ENCODE data around the gene SBF2. TPM values are rescaled to one million over a fixed set of nuclear protein-coding genes. Genes with fewer than 3 reads are reported as not detected.
"Not testable (repeated sequence)": the region's sequence is repeated elsewhere in the genome, so short reads cannot be mapped to it uniquely, and the experiment has no call there.

SBF2 gene
- polyA plus RNA-seq, 1 donor from 2014 or later = 53.4 TPM

DNA sequence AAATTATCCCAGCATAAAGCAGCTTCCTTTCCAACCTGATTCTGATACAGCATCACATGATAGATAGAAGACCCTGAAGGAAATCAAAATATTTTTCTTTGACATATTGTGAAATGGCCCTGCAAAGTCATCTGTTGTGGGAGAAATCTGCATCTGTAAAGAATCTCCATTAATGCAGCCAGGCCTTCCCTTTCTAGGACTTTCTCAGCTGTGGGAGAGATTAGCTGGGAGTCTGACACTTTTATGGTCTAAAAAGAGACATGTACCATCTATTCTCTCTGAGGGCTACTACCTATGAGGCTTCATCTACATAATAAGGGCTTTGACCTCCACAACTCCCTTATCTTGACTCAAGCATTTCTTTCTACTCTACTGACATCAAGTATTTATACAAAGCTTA is 392.1 kb downstream of the SBF2 start:
- H3K4me2 ChIP-seq (ENCODE audit: low read length) = no peak overlapping the region

DNA sequence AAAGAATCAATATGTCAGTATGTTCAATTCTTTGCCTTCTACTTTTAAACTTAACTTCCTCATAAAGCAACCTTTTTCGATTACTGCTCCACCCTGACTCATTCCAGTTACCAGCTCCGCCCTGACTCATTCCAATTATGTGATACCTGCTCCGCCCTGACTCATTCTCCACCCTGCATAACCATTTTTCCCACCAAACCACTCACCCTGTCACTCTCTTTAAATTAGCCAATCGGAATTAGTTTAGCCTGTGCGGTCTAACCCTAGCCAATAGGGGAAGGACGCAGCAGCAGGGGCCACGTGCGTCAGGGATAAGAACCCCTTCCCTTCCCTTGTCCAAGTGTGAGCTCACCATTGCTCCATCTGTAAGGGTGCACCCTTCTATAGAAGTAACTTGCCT is 393.8 kb downstream of the SBF2 start:
- not testable (repeated sequence) for H3F3A ChIP-seq (ENCODE audit: insufficient read depth, low read length, poor library complexity, severe bottlenecking); H3K36me3 ChIP-seq (ENCODE audit: insufficient read depth, low read length); H3K27me3 ChIP-seq (ENCODE audit: insufficient read depth, low read depth, low read length); H4K20me1 ChIP-seq (ENCODE audit: insufficient read depth); H3K4me3 ChIP-seq (ENCODE audit: low read length); H3K9me3 ChIP-seq (ENCODE audit: low read length); H3K27ac ChIP-seq (ENCODE audit: low read length); H3K4me2 ChIP-seq (ENCODE audit: low read length); H2AFZ ChIP-seq (ENCODE audit: low read depth, low read length); H3K9me2 ChIP-seq (ENCODE audit: insufficient read depth, low read length); H3K79me2 ChIP-seq (replicated peaks; ENCODE audit: insufficient read depth, low read length); H3K9ac ChIP-seq (ENCODE audit: low read length)

More for the DNA sequence above, 392.1 kb downstream of the SBF2 start:
- Histone ChIP-seq H2AFZ (ENCODE audit: low read depth, low read length) (no peak overlapping the region), H3K9me3 (ENCODE audit: low read length) (no peaks in the 10 kb centered on the region), H3K79me2 (replicated peaks; ENCODE audit: insufficient read depth, low read length) (no peaks in the 10 kb centered on the region), H3K4me3 (ENCODE audit: low read length) (no peak overlapping the region), H4K20me1 (ENCODE audit: insufficient read depth) (no peaks in the 10 kb centered on the region), H3K27ac (ENCODE audit: low read length) (no peak overlapping the region), H3F3A (ENCODE audit: insufficient read depth, low read length, poor library complexity, severe bottlenecking) (no peaks in the 10 kb centered on the region), H3K36me3 (ENCODE audit: insufficient read depth, low read length) (no peaks in the 10 kb centered on the region), H3K9me2 (ENCODE audit: insufficient read depth, low read length) (no peaks in the 10 kb centered on the region), H3K27me3 (ENCODE audit: insufficient read depth, low read depth, low read length) (no peaks in the 10 kb centered on the region), H3K9ac (ENCODE audit: low read length) (no peak overlapping the region)
- no peak for TF ChIP-seq EP300 (conservative IDR thresholded peaks at IDR 0.05; ENCODE audit: poor library complexity, severe bottlenecking)
- no peak for TF ChIP-seq RAD21 (conservative IDR thresholded peaks at IDR 0.05)
- TF ChIP-seq EZH2 (IDR thresholded peaks at IDR 0.05; ENCODE audit: borderline replicate concordance, insufficient read depth, low read length, poor library complexity, severe bottlenecking) = no peak
- no peak for TF ChIP-seq SMC3 (conservative IDR thresholded peaks at IDR 0.05; ENCODE audit: poor library complexity)
- TF ChIP-seq MXI1 (conservative IDR thresholded peaks at IDR 0.05; ENCODE audit: poor library complexity, severe bottlenecking) = no peak
- TF ChIP-seq POLR2AphosphoS5 (IDR thresholded peaks at IDR 0.05) = no peak
- TF ChIP-seq, protein P1, sequence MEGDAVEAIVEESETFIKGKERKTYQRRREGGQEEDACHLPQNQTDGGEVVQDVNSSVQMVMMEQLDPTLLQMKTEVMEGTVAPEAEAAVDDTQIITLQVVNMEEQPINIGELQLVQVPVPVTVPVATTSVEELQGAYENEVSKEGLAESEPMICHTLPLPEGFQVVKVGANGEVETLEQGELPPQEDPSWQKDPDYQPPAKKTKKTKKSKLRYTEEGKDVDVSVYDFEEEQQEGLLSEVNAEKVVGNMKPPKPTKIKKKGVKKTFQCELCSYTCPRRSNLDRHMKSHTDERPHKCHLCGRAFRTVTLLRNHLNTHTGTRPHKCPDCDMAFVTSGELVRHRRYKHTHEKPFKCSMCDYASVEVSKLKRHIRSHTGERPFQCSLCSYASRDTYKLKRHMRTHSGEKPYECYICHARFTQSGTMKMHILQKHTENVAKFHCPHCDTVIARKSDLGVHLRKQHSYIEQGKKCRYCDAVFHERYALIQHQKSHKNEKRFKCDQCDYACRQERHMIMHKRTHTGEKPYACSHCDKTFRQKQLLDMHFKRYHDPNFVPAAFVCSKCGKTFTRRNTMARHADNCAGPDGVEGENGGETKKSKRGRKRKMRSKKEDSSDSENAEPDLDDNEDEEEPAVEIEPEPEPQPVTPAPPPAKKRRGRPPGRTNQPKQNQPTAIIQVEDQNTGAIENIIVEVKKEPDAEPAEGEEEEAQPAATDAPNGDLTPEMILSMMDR (IDR thresholded peaks at IDR 0.05; ENCODE audit: poor library complexity, severe bottlenecking) = no peak
- TF ChIP-seq, protein P2, sequence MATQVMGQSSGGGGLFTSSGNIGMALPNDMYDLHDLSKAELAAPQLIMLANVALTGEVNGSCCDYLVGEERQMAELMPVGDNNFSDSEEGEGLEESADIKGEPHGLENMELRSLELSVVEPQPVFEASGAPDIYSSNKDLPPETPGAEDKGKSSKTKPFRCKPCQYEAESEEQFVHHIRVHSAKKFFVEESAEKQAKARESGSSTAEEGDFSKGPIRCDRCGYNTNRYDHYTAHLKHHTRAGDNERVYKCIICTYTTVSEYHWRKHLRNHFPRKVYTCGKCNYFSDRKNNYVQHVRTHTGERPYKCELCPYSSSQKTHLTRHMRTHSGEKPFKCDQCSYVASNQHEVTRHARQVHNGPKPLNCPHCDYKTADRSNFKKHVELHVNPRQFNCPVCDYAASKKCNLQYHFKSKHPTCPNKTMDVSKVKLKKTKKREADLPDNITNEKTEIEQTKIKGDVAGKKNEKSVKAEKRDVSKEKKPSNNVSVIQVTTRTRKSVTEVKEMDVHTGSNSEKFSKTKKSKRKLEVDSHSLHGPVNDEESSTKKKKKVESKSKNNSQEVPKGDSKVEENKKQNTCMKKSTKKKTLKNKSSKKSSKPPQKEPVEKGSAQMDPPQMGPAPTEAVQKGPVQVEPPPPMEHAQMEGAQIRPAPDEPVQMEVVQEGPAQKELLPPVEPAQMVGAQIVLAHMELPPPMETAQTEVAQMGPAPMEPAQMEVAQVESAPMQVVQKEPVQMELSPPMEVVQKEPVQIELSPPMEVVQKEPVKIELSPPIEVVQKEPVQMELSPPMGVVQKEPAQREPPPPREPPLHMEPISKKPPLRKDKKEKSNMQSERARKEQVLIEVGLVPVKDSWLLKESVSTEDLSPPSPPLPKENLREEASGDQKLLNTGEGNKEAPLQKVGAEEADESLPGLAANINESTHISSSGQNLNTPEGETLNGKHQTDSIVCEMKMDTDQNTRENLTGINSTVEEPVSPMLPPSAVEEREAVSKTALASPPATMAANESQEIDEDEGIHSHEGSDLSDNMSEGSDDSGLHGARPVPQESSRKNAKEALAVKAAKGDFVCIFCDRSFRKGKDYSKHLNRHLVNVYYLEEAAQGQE (IDR thresholded peaks at IDR 0.05; ENCODE audit: borderline replicate concordance) = no peak

DNA sequence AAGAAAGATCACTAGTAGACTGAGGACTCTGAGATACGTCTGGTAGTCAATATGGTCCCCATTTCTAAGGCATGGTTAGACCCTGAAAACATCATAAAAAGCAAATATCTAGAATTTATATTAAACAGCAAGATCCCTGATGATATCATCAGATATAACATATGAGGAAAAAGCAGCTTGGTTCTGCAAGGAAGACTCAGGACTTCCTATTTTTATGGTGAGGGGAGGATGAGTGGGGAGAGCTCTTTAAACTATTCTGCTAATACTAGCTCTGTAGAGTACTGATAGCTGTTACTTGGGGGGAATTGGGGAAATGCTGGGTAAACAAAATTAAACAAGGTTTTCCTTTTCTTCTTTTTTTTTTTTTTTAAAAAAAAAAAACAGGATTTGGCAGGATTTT is 394.3 kb downstream of the SBF2 start:
- H3K27ac ChIP-seq (ENCODE audit: low read length) = no peak overlapping the region
- no peaks in the 10 kb centered on the region for H3K79me2 ChIP-seq (replicated peaks; ENCODE audit: insufficient read depth, low read length)
- no peak overlapping the region for H3K4me2 ChIP-seq (ENCODE audit: low read length)
- no peak overlapping the region for H3K9ac ChIP-seq (ENCODE audit: low read length)
- no peak overlapping the region for H3K4me3 ChIP-seq (ENCODE audit: low read length)
- H3K27me3 ChIP-seq (ENCODE audit: insufficient read depth, low read depth, low read length) = no peaks in the 10 kb centered on the region
- no peak overlapping the region for H2AFZ ChIP-seq (ENCODE audit: low read depth, low read length)
- no peaks in the 10 kb centered on the region for H3F3A ChIP-seq (ENCODE audit: insufficient read depth, low read length, poor library complexity, severe bottlenecking)
- no peaks in the 10 kb centered on the region for H4K20me1 ChIP-seq (ENCODE audit: insufficient read depth)
- no peaks in the 10 kb centered on the region for H3K9me3 ChIP-seq (ENCODE audit: low read length)
- no peaks in the 10 kb centered on the region for H3K9me2 ChIP-seq (ENCODE audit: insufficient read depth, low read length)
- TF ChIP-seq EP300 (conservative IDR thresholded peaks at IDR 0.05; ENCODE audit: poor library complexity, severe bottlenecking) (no peak), EZH2 (IDR thresholded peaks at IDR 0.05; ENCODE audit: borderline replicate concordance, insufficient read depth, low read length, poor library complexity, severe bottlenecking) (no peak), POLR2AphosphoS5 (IDR thresholded peaks at IDR 0.05) (no peak), RAD21 (conservative IDR thresholded peaks at IDR 0.05) (no peak), TAF1 (IDR thresholded peaks at IDR 0.05; ENCODE audit: low read depth) (no peak), MXI1 (conservative IDR thresholded peaks at IDR 0.05; ENCODE audit: poor library complexity, severe bottlenecking) (no peak), SMC3 (conservative IDR thresholded peaks at IDR 0.05; ENCODE audit: poor library complexity) (no peak)
- TF ChIP-seq, protein P2 (IDR thresholded peaks at IDR 0.05; ENCODE audit: borderline replicate concordance) = no peak
- TF ChIP-seq, protein P1 (IDR thresholded peaks at IDR 0.05; ENCODE audit: poor library complexity, severe bottlenecking) = no peak
- peaks cover 3% of the 10 kb centered on the region for H3K36me3 ChIP-seq (ENCODE audit: insufficient read depth, low read length)
